Measurements from ENCODE around the gene SLC34A1. TPM values are rescaled to one million over a fixed set of nuclear protein-coding genes. Genes with fewer than 3 reads are reported as not detected.
"Not testable (repeated sequence)": the region's sequence is repeated elsewhere in the genome, so short reads cannot be mapped to it uniquely, and the experiment has no call there.

Gene SLC34A1
- polyA plus RNA-seq, 1 donor: not detected

- no peak overlapping the region for H3K27ac ChIP-seq (ENCODE audit: low read length)
- H3K9me3 ChIP-seq (ENCODE audit: control insufficient read depth, low read depth, low read length): no peaks in the 10 kb centered on the region
- no peaks in the 10 kb centered on the region for H3K36me3 ChIP-seq (ENCODE audit: control insufficient read depth, insufficient read depth, low read length)
- H3K27me3 ChIP-seq (ENCODE audit: control insufficient read depth, insufficient read depth, low read length): peaks cover 16% of the 10 kb centered on the region
- no peak overlapping the region for H3K4me3 ChIP-seq (ENCODE audit: low read length)
- H3K4me1 ChIP-seq (ENCODE audit: control insufficient read depth, insufficient read depth, low read length): peaks cover 8% of the 10 kb centered on the region
- no CpG with 5 or more reads among the region's 1 CpG for WGBS (ENCODE audit: insufficient coverage, low lambda C conversion rate)
- no peak for DNase-seq
These were observed 28.9 kb upstream of the SLC34A1 start for GRCh38 chr5:177355162-177355867.

GRCh38 chr5:177355868-177356168 lies 28.4 kb upstream of the SLC34A1 start:
- Histone ChIP-seq H3K4me1 (ENCODE audit: control insufficient read depth, insufficient read depth, low read length) (peaks cover 3% of the 10 kb centered on the region), H3K4me3 (ENCODE audit: low read length) (no peak overlapping the region), H3K9me3 (ENCODE audit: control insufficient read depth, low read depth, low read length) (no peaks in the 10 kb centered on the region), H3K27me3 (ENCODE audit: control insufficient read depth, insufficient read depth, low read length) (peaks cover 16% of the 10 kb centered on the region), H3K36me3 (ENCODE audit: control insufficient read depth, insufficient read depth, low read length) (no peaks in the 10 kb centered on the region), H3K27ac (ENCODE audit: low read length) (no peak overlapping the region)
- DNase-seq: no peak
- WGBS (ENCODE audit: insufficient coverage, low lambda C conversion rate): no CpG with 5 or more reads among the region's 1 CpG

GRCh38 chr5:177356746-177357145 lies 27.5 kb upstream of the SLC34A1 start:
- Histone ChIP-seq H3K27me3 (ENCODE audit: control insufficient read depth, insufficient read depth, low read length) (peaks cover 16% of the 10 kb centered on the region), H3K27ac (ENCODE audit: low read length) (no peak overlapping the region), H3K4me3 (ENCODE audit: low read length) (no peak overlapping the region), H3K36me3 (ENCODE audit: control insufficient read depth, insufficient read depth, low read length) (no peaks in the 10 kb centered on the region), H3K9me3 (ENCODE audit: control insufficient read depth, low read depth, low read length) (no peaks in the 10 kb centered on the region), H3K4me1 (ENCODE audit: control insufficient read depth, insufficient read depth, low read length) (peaks cover 2% of the 10 kb centered on the region)
- DNase-seq: no peak
- no CpG with 5 or more reads among the region's 3 CpGs for WGBS (ENCODE audit: insufficient coverage, low lambda C conversion rate)

GRCh38 chr5:177357146-177357458 lies 27.1 kb upstream of the SLC34A1 start:
- no peak overlapping the region for H3K27ac ChIP-seq (ENCODE audit: low read length)
- H3K9me3 ChIP-seq (ENCODE audit: control insufficient read depth, low read depth, low read length): no peaks in the 10 kb centered on the region
- DNase-seq: no peak
- peaks cover 16% of the 10 kb centered on the region for H3K27me3 ChIP-seq (ENCODE audit: control insufficient read depth, insufficient read depth, low read length)
- H3K36me3 ChIP-seq (ENCODE audit: control insufficient read depth, insufficient read depth, low read length): no peaks in the 10 kb centered on the region
- WGBS (ENCODE audit: insufficient coverage, low lambda C conversion rate): no CpG with 5 or more reads among the region's 5 CpGs
- H3K4me3 ChIP-seq (ENCODE audit: low read length): no peak overlapping the region
- H3K4me1 ChIP-seq (ENCODE audit: control insufficient read depth, insufficient read depth, low read length): peaks cover 2% of the 10 kb centered on the region

- H3K9me3 ChIP-seq (ENCODE audit: control insufficient read depth, low read depth, low read length): no peaks in the 10 kb centered on the region
- WGBS (ENCODE audit: insufficient coverage, low lambda C conversion rate): no CpG with 5 or more reads among the region's 37 CpGs
- peak within 1 kb of the TSS; percentile 21 for H3K4me3 ChIP-seq (ENCODE audit: low read length)
- DNase-seq: no peak
- no peak within 1 kb of the TSS for H3K27ac ChIP-seq (ENCODE audit: low read length)
- H3K4me1 ChIP-seq (ENCODE audit: control insufficient read depth, insufficient read depth, low read length): no peaks in the 10 kb centered on the region
- H3K36me3 ChIP-seq (ENCODE audit: control insufficient read depth, insufficient read depth, low read length): no peaks in the 10 kb centered on the region
- H3K27me3 ChIP-seq (ENCODE audit: control insufficient read depth, insufficient read depth, low read length): peaks cover 16% of the 10 kb centered on the region
These were observed 26.5 kb upstream of the SLC34A1 start, which contains the start of gene RGS14 for GRCh38 chr5:177357459-177358351. Gene RGS14, plus strand, starts transcription at chr5:177357924. Its CDS starts 101 bp downstream, at chr5:177358025.

GRCh38 chr5:177358370-177358819 lies 25.8 kb upstream of the SLC34A1 start:
- Histone ChIP-seq H3K9me3 (ENCODE audit: control insufficient read depth, low read depth, low read length) (no peaks in the 10 kb centered on the region), H3K27ac (ENCODE audit: low read length) (no peak overlapping the region), H3K36me3 (ENCODE audit: control insufficient read depth, insufficient read depth, low read length) (no peaks in the 10 kb centered on the region), H3K4me3 (ENCODE audit: low read length) (peak overlapping the region; percentile 21), H3K4me1 (ENCODE audit: control insufficient read depth, insufficient read depth, low read length) (peaks cover 2% of the 10 kb centered on the region), H3K27me3 (ENCODE audit: control insufficient read depth, insufficient read depth, low read length) (peaks cover 16% of the 10 kb centered on the region)
- DNase-seq: no peak
- no CpG with 5 or more reads among the region's 5 CpGs for WGBS (ENCODE audit: insufficient coverage, low lambda C conversion rate)

- no peaks in the 10 kb centered on the region for H3K9me3 ChIP-seq (ENCODE audit: control insufficient read depth, low read depth, low read length)
- H3K4me1 ChIP-seq (ENCODE audit: control insufficient read depth, insufficient read depth, low read length): peaks cover 6% of the 10 kb centered on the region
- peaks cover 14% of the 10 kb centered on the region for H3K27me3 ChIP-seq (ENCODE audit: control insufficient read depth, insufficient read depth, low read length)
- no CpG with 5 or more reads among the region's 6 CpGs for WGBS (ENCODE audit: insufficient coverage, low lambda C conversion rate)
- no peak for DNase-seq
- H3K4me3 ChIP-seq (ENCODE audit: low read length): no peak overlapping the region
- no peak overlapping the region for H3K27ac ChIP-seq (ENCODE audit: low read length)
- H3K36me3 ChIP-seq (ENCODE audit: control insufficient read depth, insufficient read depth, low read length): no peaks in the 10 kb centered on the region
These were observed 24.8 kb upstream of the SLC34A1 start for GRCh38 chr5:177359451-177359851.

GRCh38 chr5:177359860-177360259 lies 24.4 kb upstream of the SLC34A1 start:
- H3K9me3 ChIP-seq (ENCODE audit: control insufficient read depth, low read depth, low read length): no peaks in the 10 kb centered on the region
- no CpG with 5 or more reads among the region's 3 CpGs for WGBS (ENCODE audit: insufficient coverage, low lambda C conversion rate)
- peaks cover 13% of the 10 kb centered on the region for H3K27me3 ChIP-seq (ENCODE audit: control insufficient read depth, insufficient read depth, low read length)
- H3K4me3 ChIP-seq (ENCODE audit: low read length): no peak overlapping the region
- H3K4me1 ChIP-seq (ENCODE audit: control insufficient read depth, insufficient read depth, low read length): peaks cover 6% of the 10 kb centered on the region
- no peak for DNase-seq
- no peaks in the 10 kb centered on the region for H3K36me3 ChIP-seq (ENCODE audit: control insufficient read depth, insufficient read depth, low read length)
- H3K27ac ChIP-seq (ENCODE audit: low read length): no peak overlapping the region

GRCh38 chr5:177360740-177361139 lies 23.5 kb upstream of the SLC34A1 start:
- H3K4me3 ChIP-seq (ENCODE audit: low read length); H3K4me1 ChIP-seq (ENCODE audit: control insufficient read depth, insufficient read depth, low read length); H3K36me3 ChIP-seq (ENCODE audit: control insufficient read depth, insufficient read depth, low read length); DNase-seq; H3K27ac ChIP-seq (ENCODE audit: low read length); H3K9me3 ChIP-seq (ENCODE audit: control insufficient read depth, low read depth, low read length): not testable (repeated sequence)
- WGBS (ENCODE audit: insufficient coverage, low lambda C conversion rate): no CpG with 5 or more reads among the region's 7 CpGs
- H3K27me3 ChIP-seq (ENCODE audit: control insufficient read depth, insufficient read depth, low read length): peaks cover 11% of the 10 kb centered on the region

GRCh38 chr5:177361418-177362291 lies 22.6 kb upstream of the SLC34A1 start:
- Histone ChIP-seq H3K27me3 (ENCODE audit: control insufficient read depth, insufficient read depth, low read length) (peaks cover 9% of the 10 kb centered on the region), H3K36me3 (ENCODE audit: control insufficient read depth, insufficient read depth, low read length) (no peaks in the 10 kb centered on the region), H3K27ac (ENCODE audit: low read length) (no peak overlapping the region), H3K4me3 (ENCODE audit: low read length) (no peak overlapping the region), H3K4me1 (ENCODE audit: control insufficient read depth, insufficient read depth, low read length) (peaks cover 13% of the 10 kb centered on the region), H3K9me3 (ENCODE audit: control insufficient read depth, low read depth, low read length) (no peaks in the 10 kb centered on the region)
- no CpG with 5 or more reads among the region's 6 CpGs for WGBS (ENCODE audit: insufficient coverage, low lambda C conversion rate)
- no peak for DNase-seq
